Sigmoid colon (tissue), 4 donors: ENCODE measurements around the gene AHCYL2.

ENCODE experiments used
- EP300 ChIP-seq, 4 donors: sonication (generic); formaldehyde crosslinking; IDR thresholded peaks; one replicate each; pipeline ENCODE4 v1.6.1; 2017; ENCODE audit warnings: antibody characterized with exemption in 4 of 4
- POLR2AphosphoS5 ChIP-seq, 4 donors: sonication (generic); formaldehyde crosslinking; IDR thresholded peaks; one replicate each; pipeline ENCODE4 v1.6.1; 2017; ENCODE audit warnings: antibody characterized with exemption in 4 of 4
- TF ChIP-seq, protein P1 (sequence below), 4 experiments: fragments of 450-650 bp in 3 of 4; fragments of 200-600 bp in 1 of 4; IDR thresholded peaks; one replicate each; pipeline ENCODE4 v1.5.1; 2016 to 2019; ENCODE audit warnings: antibody characterized with exemption in 4 of 4, mild to moderate bottlenecking in 3 of 4, moderate library complexity in 2 of 4

DNA sequence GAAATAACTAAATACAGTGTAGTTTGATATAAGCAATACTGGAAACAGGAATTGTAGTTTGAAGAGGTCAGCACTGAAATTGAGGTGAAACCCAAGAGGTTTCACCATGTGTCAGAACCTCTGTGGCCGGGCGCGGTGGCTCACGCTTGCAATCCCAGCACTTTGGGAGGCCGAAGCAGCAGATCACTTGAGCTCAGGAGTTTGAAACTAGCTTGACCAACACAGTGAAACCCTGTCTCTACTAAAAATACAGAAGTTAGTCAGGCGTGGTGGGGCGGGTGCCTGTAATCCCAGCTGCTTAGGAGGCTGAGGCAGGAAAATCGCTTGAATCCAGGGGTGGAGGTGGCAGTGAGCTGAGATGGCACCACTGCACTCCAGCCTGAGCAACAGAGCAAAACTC lies 13.7 kb downstream of the AHCYL2 start:
- TF ChIP-seq POLR2AphosphoS5 (IDR thresholded peaks at IDR 0.05), result no peak
- TF ChIP-seq EP300 (IDR thresholded peaks at IDR 0.05), result no peak
- TF ChIP-seq, protein P1, sequence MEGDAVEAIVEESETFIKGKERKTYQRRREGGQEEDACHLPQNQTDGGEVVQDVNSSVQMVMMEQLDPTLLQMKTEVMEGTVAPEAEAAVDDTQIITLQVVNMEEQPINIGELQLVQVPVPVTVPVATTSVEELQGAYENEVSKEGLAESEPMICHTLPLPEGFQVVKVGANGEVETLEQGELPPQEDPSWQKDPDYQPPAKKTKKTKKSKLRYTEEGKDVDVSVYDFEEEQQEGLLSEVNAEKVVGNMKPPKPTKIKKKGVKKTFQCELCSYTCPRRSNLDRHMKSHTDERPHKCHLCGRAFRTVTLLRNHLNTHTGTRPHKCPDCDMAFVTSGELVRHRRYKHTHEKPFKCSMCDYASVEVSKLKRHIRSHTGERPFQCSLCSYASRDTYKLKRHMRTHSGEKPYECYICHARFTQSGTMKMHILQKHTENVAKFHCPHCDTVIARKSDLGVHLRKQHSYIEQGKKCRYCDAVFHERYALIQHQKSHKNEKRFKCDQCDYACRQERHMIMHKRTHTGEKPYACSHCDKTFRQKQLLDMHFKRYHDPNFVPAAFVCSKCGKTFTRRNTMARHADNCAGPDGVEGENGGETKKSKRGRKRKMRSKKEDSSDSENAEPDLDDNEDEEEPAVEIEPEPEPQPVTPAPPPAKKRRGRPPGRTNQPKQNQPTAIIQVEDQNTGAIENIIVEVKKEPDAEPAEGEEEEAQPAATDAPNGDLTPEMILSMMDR (IDR thresholded peaks at IDR 0.05), result no peak
